ENCODE measurements around the gene BABAM2. TPM values are rescaled to one million over a fixed set of nuclear protein-coding genes. Genes with fewer than 3 reads are reported as not detected.

Gene BABAM2
- total RNA-seq, 1 experiment from 2014 or later: 16.3 TPM

GRCh38 chr2:28357948-28358667 is 467.6 kb downstream of the BABAM2 start:
- no peaks in the 10 kb centered on the region for H4K20me1 ChIP-seq (ENCODE audit: low read length)
- TF ChIP-seq EZH2phosphoT487 (IDR thresholded peaks at IDR 0.05; ENCODE audit: borderline replicate concordance, low read length) (no peak), CTCF (conservative IDR thresholded peaks at IDR 0.05; ENCODE audit: low read depth, low read length) (no peak), EZH2 (IDR thresholded peaks at IDR 0.05; ENCODE audit: low read length, unreplicated experiment) (no peak)
- no peak overlapping the region for H3K4me3 ChIP-seq (ENCODE audit: low read length)
- DNase-seq (no peak), ATAC-seq (no peak)
- no peaks in the 10 kb centered on the region for H3F3A ChIP-seq (ENCODE audit: low read length, unreplicated experiment)
- no peak overlapping the region for H2AFZ ChIP-seq (ENCODE audit: low read length)
- peak overlapping the region; percentile 58 for H3K27ac ChIP-seq (ENCODE audit: low read length)
- BruUV-seq (replicated peaks): no TSS peak
- H3K36me3 ChIP-seq (ENCODE audit: low read depth, low read length): no peaks in the 10 kb centered on the region
- no peaks in the 10 kb centered on the region for H3K9me3 ChIP-seq (ENCODE audit: low read length)
- H3K79me2 ChIP-seq (ENCODE audit: low read length): no peaks in the 10 kb centered on the region
- peaks cover 37% of the 10 kb centered on the region for H3K4me1 ChIP-seq (ENCODE audit: insufficient read depth, low read length)
- intact Hi-C loops (cut with micrococcal nuclease): no loop called here
- no peaks in the 10 kb centered on the region for H3K9me2 ChIP-seq (replicated peaks; ENCODE audit: low read length)
- ChIA-PET CTCF (no interaction called here), POLR2A (ENCODE audit: unreplicated experiment) (no interaction called here)
- peak overlapping the region; percentile 56; the same call in 1 of the 2 replicates for H3K9ac ChIP-seq (ENCODE audit: low read length)
- H3K27me3 ChIP-seq (ENCODE audit: low read length): no peaks in the 10 kb centered on the region
- no peak overlapping the region for H3K4me2 ChIP-seq (ENCODE audit: low read length)

GRCh38 chr2:28358668-28359201 is 468.2 kb downstream of the BABAM2 start:
- ATAC-seq: no peak
- DNase-seq: no peak
- no peak for TF ChIP-seq EZH2 (IDR thresholded peaks at IDR 0.05; ENCODE audit: low read length, unreplicated experiment)
- TF ChIP-seq CTCF (conservative IDR thresholded peaks at IDR 0.05; ENCODE audit: low read depth, low read length): no peak
- no peak for TF ChIP-seq EZH2phosphoT487 (IDR thresholded peaks at IDR 0.05; ENCODE audit: borderline replicate concordance, low read length)
- intact Hi-C loops (cut with micrococcal nuclease): no loop called here
- no peaks in the 10 kb centered on the region for H3K27me3 ChIP-seq (ENCODE audit: low read length)
- no TSS peak for BruUV-seq (replicated peaks)
- POLR2A ChIA-PET (ENCODE audit: unreplicated experiment): interaction anchor here (0.6 kb wide), 1 partner anchor 162 kb away, joined by 3 read pairs; no protein-coding TSS in a partner anchor
- peak overlapping the region; percentile 12 for H3K4me2 ChIP-seq (ENCODE audit: low read length)
- CTCF ChIA-PET: no interaction called here
- H3K9me2 ChIP-seq (replicated peaks; ENCODE audit: low read length): no peaks in the 10 kb centered on the region
- H3K4me1 ChIP-seq (ENCODE audit: insufficient read depth, low read length): peaks cover 37% of the 10 kb centered on the region
- H3K79me2 ChIP-seq (ENCODE audit: low read length): no peaks in the 10 kb centered on the region
- no peaks in the 10 kb centered on the region for H3F3A ChIP-seq (ENCODE audit: low read length, unreplicated experiment)
- H4K20me1 ChIP-seq (ENCODE audit: low read length): no peaks in the 10 kb centered on the region
- no peak overlapping the region for H2AFZ ChIP-seq (ENCODE audit: low read length)
- no peaks in the 10 kb centered on the region for H3K9me3 ChIP-seq (ENCODE audit: low read length)
- peak overlapping the region; percentile 58 for H3K27ac ChIP-seq (ENCODE audit: low read length)
- H3K36me3 ChIP-seq (ENCODE audit: low read depth, low read length): no peaks in the 10 kb centered on the region
- H3K9ac ChIP-seq (ENCODE audit: low read length): peak overlapping the region; percentile 56; the same call in 1 of the 2 replicates
- no peak overlapping the region for H3K4me3 ChIP-seq (ENCODE audit: low read length)

All from PC-3 (cell line).